Sigmoid colon (tissue), 7 donors: ENCODE measurements around the gene FAM135A. TPM values are rescaled to one million over a fixed set of nuclear protein-coding genes. Genes with fewer than 3 reads are reported as not detected.

Experiments used
- DNase-seq: peaks from one replicate; pipeline ENCODE4 v3.0.0-alpha.2; 2019
- H3K27ac ChIP-seq, 4 donors: fragments of 200-600 bp; sonication (generic); one replicate each; pipeline ENCODE4 v1.5.1; 2016 to 2019; ENCODE audit warnings: mild to moderate bottlenecking in 1 of 4
- H3K27me3 ChIP-seq, 3 donors: fragments of 200-600 bp; sonication (generic); one replicate each; pipeline ENCODE4 v1.5.1; 2019; ENCODE audit warnings: mild to moderate bottlenecking in 1 of 3
- H3K36me3 ChIP-seq, 4 donors: fragments of 200-600 bp; sonication (generic); one replicate each; pipeline ENCODE4 v1.5.1; 2016 to 2019
- H3K4me1 ChIP-seq, 4 donors: fragments of 200-600 bp; sonication (generic); one replicate each; pipeline ENCODE4 v1.5.1; 2017 to 2019
- H3K4me3 ChIP-seq, 4 donors: fragments of 200-600 bp; sonication (generic); one replicate each; pipeline ENCODE4 v1.5.1; 2017 to 2019; ENCODE audit warnings: mild to moderate bottlenecking in 2 of 4, moderate library complexity in 1 of 4
- H3K9me3 ChIP-seq, 4 donors: fragments of 200-600 bp in 3 of 4; sonication (generic) in 3 of 4; one replicate each; pipeline versions ENCODE4 v1.5.1 to v1.6.1; 2013 to 2019
- CTCF ChIP-seq, 4 experiments: fragments of 450-650 bp in 3 of 4; fragments of 200-600 bp in 1 of 4; IDR thresholded peaks; one replicate each; pipeline ENCODE4 v1.5.1; 2016 to 2019; ENCODE audit warnings: antibody characterized with exemption in 4 of 4, mild to moderate bottlenecking in 3 of 4, moderate library complexity in 2 of 4
- EP300 ChIP-seq, 4 donors: sonication (generic); formaldehyde crosslinking; IDR thresholded peaks; one replicate each; pipeline ENCODE4 v1.6.1; 2017; ENCODE audit warnings: antibody characterized with exemption in 4 of 4
- POLR2A ChIP-seq, 2 donors: fragments of 450-650 bp; IDR thresholded peaks; one replicate each; pipeline ENCODE4 v1.6.1; 2016; ENCODE audit warnings: antibody characterized with exemption in 2 of 2, mild to moderate bottlenecking in 2 of 2, moderate library complexity in 2 of 2
- POLR2AphosphoS5 ChIP-seq, 4 donors: sonication (generic); formaldehyde crosslinking; IDR thresholded peaks; one replicate each; pipeline ENCODE4 v1.6.1; 2017; ENCODE audit warnings: antibody characterized with exemption in 4 of 4
- WGBS, 2 donors: extraction: QIAGEN DNeasy Blood & Tissue Kit; methylation state at CpG; one replicate each; pipeline ENCODE4 v1.1.7; 2013; 5-methylcytosine and 5-hydroxymethylcytosine counted together
- intact Hi-C: fragments of 100-400 bp; cut with DNase I; formaldehyde crosslinking; loops from one replicate; pipeline ENCODE4 v1.15.1; 2023
- polyA plus RNA-seq, 3 donors: library from polyadenylated mRNA; stranded (reverse); fragments of 200-250 nt; gene quantifications; one replicate each; pipeline ENCODE4 v1.2.3, GENCODE V29; 2013
- total RNA-seq, 4 donors: library from RNA; depleted of rRNA; stranded (reverse); fragments of >200 nt; gene quantifications; one replicate each; pipeline ENCODE4 v1.1.0, GENCODE V29; 2016
- donor health status: healthy with polysubstance abuse.
- donor health status: Bipolar disorder and iron deficiency.
- donor health status: healthy.

Gene FAM135A
- total and polyA plus RNA-seq, 7 donors = 15.2 to 31.7 (median 27.7) TPM

DNA sequence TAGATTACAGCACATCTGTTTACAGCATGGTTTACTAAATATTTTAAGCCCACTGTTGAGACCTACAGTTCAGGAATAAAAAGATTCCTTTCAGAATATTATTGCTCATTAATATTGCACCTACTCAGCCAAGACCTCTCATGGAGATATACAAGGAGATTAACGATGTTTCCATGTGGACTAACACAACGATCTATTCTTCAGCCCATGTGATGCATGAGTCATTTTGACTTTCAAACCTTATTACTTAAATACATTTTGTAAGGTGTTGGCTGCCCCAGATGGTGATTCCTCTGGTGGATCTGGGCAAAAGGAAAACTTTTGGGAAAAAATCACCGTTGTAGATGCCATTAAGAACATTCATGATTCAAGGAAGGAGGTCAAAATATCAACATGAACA, 105.4 kb downstream of the FAM135A start:
- Histone ChIP-seq H3K36me3 (peaks cover 0 to 2% (median 0%) of the 10 kb centered on the region in 4 donors), H3K4me3 (no peak overlapping the region), H3K4me1 (no peaks in the 10 kb centered on the region), H3K27me3 (no peaks in the 10 kb centered on the region), H3K9me3 (no peaks in the 10 kb centered on the region), H3K27ac (no peak overlapping the region)
- DNase-seq = no peak
- intact Hi-C loops = no loop called here
- 87 to 91% methylated on average over 3 of the region's 3 CpGs for WGBS, 2 donors
- no peak for TF ChIP-seq POLR2A (IDR thresholded peaks at IDR 0.05)
- no peak for TF ChIP-seq CTCF (IDR thresholded peaks at IDR 0.05)
- TF ChIP-seq POLR2AphosphoS5 (IDR thresholded peaks at IDR 0.05) = no peak
- TF ChIP-seq EP300 (IDR thresholded peaks at IDR 0.05) = no peak

- DNase-seq = no peak
- no peaks in the 10 kb centered on the region for H3K4me1 ChIP-seq
- H3K4me3 ChIP-seq = no peak overlapping the region
- TF ChIP-seq EP300 (IDR thresholded peaks at IDR 0.05) = no peak
- TF ChIP-seq POLR2A (IDR thresholded peaks at IDR 0.05) = no peak
- no peak for TF ChIP-seq CTCF (IDR thresholded peaks at IDR 0.05)
- H3K36me3 ChIP-seq = peaks cover 0 to 21% (median 6%) of the 10 kb centered on the region in 4 donors
- H3K9me3 ChIP-seq = no peaks in the 10 kb centered on the region
- intact Hi-C loops = no loop called here
- no peak overlapping the region for H3K27ac ChIP-seq
- H3K27me3 ChIP-seq = no peaks in the 10 kb centered on the region
Observed at GRCh38 chr6:70520575-70520974, 107.3 kb downstream of the FAM135A start.

GRCh38 chr6:70524721-70525286, 111.5 kb downstream of the FAM135A start:
- peaks cover 0 to 51% (median 6%) of the 10 kb centered on the region in 4 donors for H3K36me3 ChIP-seq
- no peaks in the 10 kb centered on the region for H3K9me3 ChIP-seq
- TF ChIP-seq EP300 (IDR thresholded peaks at IDR 0.05) (no peak), CTCF (IDR thresholded peaks at IDR 0.05) (no peak), POLR2AphosphoS5 (IDR thresholded peaks at IDR 0.05) (no peak), POLR2A (IDR thresholded peaks at IDR 0.05) (no peak)
- intact Hi-C loops = no loop called here
- 53 to 82% methylated on average over 4 of the region's 4 CpGs for WGBS, 2 donors
- H3K27ac ChIP-seq = no peak overlapping the region
- no peak for DNase-seq
- no peaks in the 10 kb centered on the region for H3K4me1 ChIP-seq
- H3K27me3 ChIP-seq = no peaks in the 10 kb centered on the region
- H3K4me3 ChIP-seq = no peak overlapping the region

- TF ChIP-seq CTCF (IDR thresholded peaks at IDR 0.05) = no peak
- TF ChIP-seq POLR2A (IDR thresholded peaks at IDR 0.05) = no peak
- TF ChIP-seq EP300 (IDR thresholded peaks at IDR 0.05) = no peak
- no peak for TF ChIP-seq POLR2AphosphoS5 (IDR thresholded peaks at IDR 0.05)
- H3K36me3 ChIP-seq = peaks cover 0 to 63% (median 6%) of the 10 kb centered on the region in 4 donors
- H3K9me3 ChIP-seq = no peaks in the 10 kb centered on the region
- H3K4me3 ChIP-seq = no peak overlapping the region
- intact Hi-C loops = no loop called here
- no peaks in the 10 kb centered on the region for H3K4me1 ChIP-seq
- no peak overlapping the region for H3K27ac ChIP-seq
- 92 to 93% methylated on average over 5 of the region's 5 CpGs for WGBS, 2 donors
- DNase-seq = no peak
- H3K27me3 ChIP-seq = no peaks in the 10 kb centered on the region
Observed at GRCh38 chr6:70527071-70527737, 113.9 kb downstream of the FAM135A start.
